CD8-positive, alpha-beta memory T cell (primary cell): Measurements from ENCODE around the gene ZNF780A. TPM values are rescaled to one million over a fixed set of nuclear protein-coding genes. Genes with fewer than 3 reads are reported as not detected.
A peak's percentile ranks its signal among the peaks of the same experiment; 100 is the strongest.

Source experiments
- CTCF ChIA-PET: fragments of 350-600 bp; sonication (Branson Sonifier 250); formaldehyde crosslinking; loops from one replicate; lab custom pipeline; 2021; ENCODE audit warnings: antibody characterized with exemption; lab: Charles Lee
- POLR2A ChIA-PET: fragments of 350-600 bp; sonication (Branson Sonifier 250); formaldehyde crosslinking; loops from one replicate; lab custom pipeline; 2021; ENCODE audit warnings: antibody characterized with exemption; lab: Charles Lee
- DNase-seq, 5 donors: peaks; one replicate each; pipeline versions ENCODE4 v3.0.0 to v3.0.0-alpha.2; 2020 to 2022; ENCODE audit warnings: mixed read lengths in 1 of 5
- H3K27ac ChIP-seq: one replicate; pipeline ENCODE4 v1.7.0; 2013; ENCODE audit warnings: low read depth, mild to moderate bottlenecking, low read length, moderate library complexity
- H3K27me3 ChIP-seq: 2 replicates; pipeline ENCODE4 v1.7.0; 2013; ENCODE audit warnings: low read length, mild to moderate bottlenecking; ENCODE audit not compliant: insufficient read depth, poor library complexity, severe bottlenecking
- H3K36me3 ChIP-seq: 2 replicates; pipeline ENCODE4 v1.7.0; 2013; ENCODE audit warnings: mild to moderate bottlenecking, low read length, moderate library complexity; ENCODE audit not compliant: insufficient read depth
- H3K4me1 ChIP-seq: 2 replicates; pipeline ENCODE4 v1.7.0; 2013; ENCODE audit warnings: mild to moderate bottlenecking, low read length, moderate library complexity; ENCODE audit not compliant: insufficient read depth
- H3K4me3 ChIP-seq: 2 replicates; pipeline ENCODE4 v1.7.0; 2013; ENCODE audit warnings: mild to moderate bottlenecking, low read length
- H3K9me3 ChIP-seq: 2 replicates; pipeline ENCODE4 v1.7.0; 2013; ENCODE audit warnings: mild to moderate bottlenecking, low read length
- H3K27ac Mint-ChIP-seq, 8 donors: one replicate each; pipeline ENCODE4 v1.8.0; 2020 to 2021; ENCODE audit warnings: mixed read lengths in 8 of 8, mild to moderate bottlenecking in 6 of 8, inconsistent platforms in 3 of 8, moderate library complexity in 3 of 8
- H3K27me3 Mint-ChIP-seq, 2 donors: one replicate each; pipeline ENCODE4 v1.8.0; 2020 to 2021; ENCODE audit warnings: mixed read lengths in 2 of 2, mild to moderate bottlenecking in 1 of 2, moderate library complexity in 1 of 2
- H3K36me3 Mint-ChIP-seq, 3 donors: one replicate each; pipeline ENCODE4 v1.8.0; 2020 to 2021; ENCODE audit warnings: mixed read lengths in 3 of 3, inconsistent platforms in 1 of 3, mild to moderate bottlenecking in 1 of 3
- H3K4me1 Mint-ChIP-seq, 3 donors: one replicate each; pipeline ENCODE4 v1.8.0; 2020 to 2021; ENCODE audit warnings: mixed read lengths in 3 of 3, inconsistent platforms in 1 of 3, mild to moderate bottlenecking in 1 of 3
- H3K4me3 Mint-ChIP-seq, 7 donors: one replicate each; pipeline ENCODE4 v1.8.0; 2020 to 2021; ENCODE audit warnings: mixed read lengths in 7 of 7, mild to moderate bottlenecking in 6 of 7, moderate library complexity in 4 of 7, inconsistent platforms in 2 of 7
- H3K9me3 Mint-ChIP-seq, 5 donors: one replicate each; pipeline ENCODE4 v1.8.0; 2020 to 2022; ENCODE audit warnings: mixed read lengths in 5 of 5, mild to moderate bottlenecking in 3 of 5, moderate library complexity in 2 of 5, inconsistent platforms in 1 of 5
- polyA plus RNA-seq: library from polyadenylated mRNA; unstranded; fragments of 300-500 nt; fragmentation: Illumina TruSeq; gene quantifications from one replicate; pipeline ENCODE4 v1.2.3, GENCODE V29; 2021
- total RNA-seq, 2 experiments: library from RNA; stranded (reverse); gene quantifications; one replicate each; pipeline ENCODE4 v1.2.3, GENCODE V29; 2021

ZNF780A gene
- total and polyA plus RNA-seq, 3 experiments from 2014 or later: 18.9 to 23.2 (median 19.5) TPM

- Mint-ChIP-seq H3K27me3 (peaks cover 0 to 5% of the 10 kb centered on the region in 2 donors), H3K4me3 (no peak overlapping the region), H3K27ac (peak overlapping the region in 1 of 8 donors; percentile 54), H3K36me3 (no peaks in the 10 kb centered on the region), H3K9me3 (no peaks in the 10 kb centered on the region), H3K4me1 (no peaks in the 10 kb centered on the region)
- no peaks in the 10 kb centered on the region for H3K36me3 ChIP-seq
- ChIA-PET POLR2A (no interaction called here), CTCF (no interaction called here)
- H3K4me3 ChIP-seq: no peak overlapping the region
- H3K4me1 ChIP-seq: no peaks in the 10 kb centered on the region
- H3K27ac ChIP-seq: no peak overlapping the region
- no peaks in the 10 kb centered on the region for H3K27me3 ChIP-seq
- DNase-seq: no peak
- no peaks in the 10 kb centered on the region for H3K9me3 ChIP-seq
These were observed 12.9 kb upstream of the ZNF780A start for GRCh38 chr19:40103600-40103999.

GRCh38 chr19:40101813-40102212 lies 11.1 kb upstream of the ZNF780A start:
- H3K27ac ChIP-seq: no peak overlapping the region
- H3K36me3 Mint-ChIP-seq: no peaks in the 10 kb centered on the region
- no peaks in the 10 kb centered on the region for H3K36me3 ChIP-seq
- H3K27me3 Mint-ChIP-seq: peaks cover 3 to 13% of the 10 kb centered on the region in 2 donors
- ChIA-PET POLR2A (no interaction called here), CTCF (no interaction called here)
- no peaks in the 10 kb centered on the region for H3K9me3 Mint-ChIP-seq
- H3K4me3 Mint-ChIP-seq: no peak overlapping the region
- no peaks in the 10 kb centered on the region for H3K4me1 ChIP-seq
- no peak for DNase-seq
- H3K9me3 ChIP-seq: no peaks in the 10 kb centered on the region
- H3K4me1 Mint-ChIP-seq: no peaks in the 10 kb centered on the region
- no peak overlapping the region for H3K4me3 ChIP-seq
- no peak overlapping the region for H3K27ac Mint-ChIP-seq
- H3K27me3 ChIP-seq: no peaks in the 10 kb centered on the region

GRCh38 chr19:40093416-40093815 lies 2.7 kb upstream of the ZNF780A start:
- H3K36me3 ChIP-seq: no peaks in the 10 kb centered on the region
- H3K4me1 Mint-ChIP-seq: peaks cover 30 to 33% (median 31%) of the 10 kb centered on the region in 3 donors
- no peak overlapping the region for H3K27ac Mint-ChIP-seq
- peaks cover 0 to 8% (median 6%) of the 10 kb centered on the region in 5 donors for H3K9me3 Mint-ChIP-seq
- H3K27ac ChIP-seq: no peak overlapping the region
- peaks cover 4% of the 10 kb centered on the region for H3K9me3 ChIP-seq
- no peak overlapping the region for H3K4me3 ChIP-seq
- peak overlapping the region in 1 of 7 donors; percentile 4 for H3K4me3 Mint-ChIP-seq
- POLR2A ChIA-PET: no interaction called here
- peaks cover 10% of the 10 kb centered on the region for H3K27me3 ChIP-seq
- DNase-seq: no peak
- CTCF ChIA-PET: no interaction called here
- peaks cover 11 to 26% of the 10 kb centered on the region in 2 donors for H3K27me3 Mint-ChIP-seq
- H3K36me3 Mint-ChIP-seq: peaks cover 5 to 13% (median 7%) of the 10 kb centered on the region in 3 donors
- H3K4me1 ChIP-seq: peaks cover 25% of the 10 kb centered on the region

- no peak for DNase-seq
- H3K27me3 ChIP-seq: peaks cover 10% of the 10 kb centered on the region
- Mint-ChIP-seq H3K27me3 (peaks cover 8 to 18% of the 10 kb centered on the region in 2 donors), H3K9me3 (peaks cover 0 to 8% (median 6%) of the 10 kb centered on the region in 5 donors), H3K4me3 (peak overlapping the region; percentile 95 to 100 (median 100)), H3K36me3 (peaks cover 7 to 15% (median 10%) of the 10 kb centered on the region in 3 donors), H3K4me1 (peaks cover 42 to 50% (median 47%) of the 10 kb centered on the region in 3 donors), H3K27ac (peak overlapping the region; percentile 98 to 100 (median 100))
- H3K4me3 ChIP-seq: peak overlapping the region; percentile 71
- peaks cover 25% of the 10 kb centered on the region for H3K4me1 ChIP-seq
- ChIA-PET CTCF (interaction anchor here (1.9 kb wide), 1 partner anchor 121 kb away, joined by 8 read pairs; the partner anchor contains the start of gene PSMC4), POLR2A (interaction anchor here (0.6 to 1.8 kb wide), 5 partner anchors 34 to 616 kb away, joined by 3 to 9 read pairs (median 4); partner anchors contain the start of genes PSMC4 and ZNF780B)
- no peaks in the 10 kb centered on the region for H3K36me3 ChIP-seq
- H3K27ac ChIP-seq: peak overlapping the region; percentile 95
- peaks cover 4% of the 10 kb centered on the region for H3K9me3 ChIP-seq
These were observed 724 bp upstream of the ZNF780A start for GRCh38 chr19:40091205-40092129.

- no peaks in the 10 kb centered on the region for H3K9me3 ChIP-seq
- H3K36me3 ChIP-seq: peaks cover 5% of the 10 kb centered on the region
- CTCF ChIA-PET: no interaction called here
- POLR2A ChIA-PET: interaction anchor here (1.4 kb wide), 1 partner anchor 93 kb away, joined by 4 read pairs; the partner anchor contains the start of gene ZNF546
- Mint-ChIP-seq H3K4me3 (peak overlapping the region; percentile 95 to 100 (median 100)), H3K4me1 (peaks cover 42 to 51% (median 51%) of the 10 kb centered on the region in 3 donors), H3K36me3 (peaks cover under 1 to 24% (median 16%) of the 10 kb centered on the region in 3 donors), H3K27ac (peak overlapping the region; percentile 98 to 100 (median 100)), H3K27me3 (peaks cover under 1 to 5% of the 10 kb centered on the region in 2 donors), H3K9me3 (peaks cover 0 to 2% (median 0%) of the 10 kb centered on the region in 5 donors)
- H3K27ac ChIP-seq: peak overlapping the region; percentile 95
- peak in 1 of 5 donors; percentile 1 for DNase-seq
- peak overlapping the region; percentile 71 for H3K4me3 ChIP-seq
- peaks cover under 1% of the 10 kb centered on the region for H3K27me3 ChIP-seq
- peaks cover 25% of the 10 kb centered on the region for H3K4me1 ChIP-seq
These were observed 1.3 kb downstream of the ZNF780A start for GRCh38 chr19:40089462-40089861.

GRCh38 chr19:40088299-40089047 lies 2.3 kb downstream of the ZNF780A start:
- Mint-ChIP-seq H3K9me3 (peaks cover 0 to 2% (median 0%) of the 10 kb centered on the region in 5 donors), H3K4me1 (peaks cover 42 to 55% (median 51%) of the 10 kb centered on the region in 3 donors), H3K27me3 (no peaks in the 10 kb centered on the region), H3K27ac (peak overlapping the region; percentile 5 to 100 (median 53)), H3K36me3 (peaks cover 6 to 32% (median 20%) of the 10 kb centered on the region in 3 donors), H3K4me3 (peak overlapping the region; percentile 17 to 100 (median 99))
- ChIA-PET CTCF (no interaction called here), POLR2A (no interaction called here)
- Histone ChIP-seq H3K27ac (no peak overlapping the region), H3K4me3 (no peak overlapping the region), H3K9me3 (no peaks in the 10 kb centered on the region), H3K4me1 (peaks cover 25% of the 10 kb centered on the region), H3K27me3 (no peaks in the 10 kb centered on the region), H3K36me3 (peaks cover 10% of the 10 kb centered on the region)
- no peak for DNase-seq

- H3K4me1 Mint-ChIP-seq: peaks cover 28 to 38% (median 36%) of the 10 kb centered on the region in 3 donors
- H3K27me3 ChIP-seq: no peaks in the 10 kb centered on the region
- no peaks in the 10 kb centered on the region for H3K9me3 ChIP-seq
- no peak overlapping the region for H3K4me3 Mint-ChIP-seq
- H3K4me1 ChIP-seq: peaks cover 15% of the 10 kb centered on the region
- no peak for DNase-seq
- H3K4me3 ChIP-seq: no peak overlapping the region
- peak overlapping the region in 1 of 8 donors; percentile 70 for H3K27ac Mint-ChIP-seq
- H3K9me3 Mint-ChIP-seq: peaks cover 0 to 7% (median 5%) of the 10 kb centered on the region in 5 donors
- H3K36me3 ChIP-seq: peaks cover 39% of the 10 kb centered on the region
- ChIA-PET CTCF (no interaction called here), POLR2A (interaction anchor here (0.6 kb wide), 1 partner anchor 300 kb away, joined by 4 read pairs; no protein-coding TSS in a partner anchor)
- peaks cover 32 to 57% (median 41%) of the 10 kb centered on the region in 3 donors for H3K36me3 Mint-ChIP-seq
- H3K27ac ChIP-seq: no peak overlapping the region
- H3K27me3 Mint-ChIP-seq: no peaks in the 10 kb centered on the region
These were observed 5.8 kb downstream of the ZNF780A start for GRCh38 chr19:40084948-40085347.
